GM12873 (cell line): Measurements from ENCODE around the gene DEDD2.

Experiments
- CTCF ChIP-seq: IDR thresholded peaks from 2 replicates; pipeline ENCODE4 v1.5.1; 2012; ENCODE audit warnings: low read depth, mild to moderate bottlenecking, moderate library complexity, low read length, control low read depth; ENCODE audit not compliant: insufficient read depth; ENCODE audit errors: missing control alignments

Gene DEDD2

GRCh38 chr19:42216653-42217519 is 591 bp downstream of the DEDD2 start:
- no peak for TF ChIP-seq CTCF

GRCh38 chr19:42214810-42215485 is 2.5 kb downstream of the DEDD2 start:
- TF ChIP-seq CTCF = no peak

GRCh38 chr19:42212886-42213285 is 4.6 kb downstream of the DEDD2 start:
- no peak for TF ChIP-seq CTCF

- TF ChIP-seq CTCF = no peak
These were observed 8.9 kb downstream of the DEDD2 start for GRCh38 chr19:42208612-42209011.

GRCh38 chr19:42207767-42208271 is 9.7 kb downstream of the DEDD2 start:
- no peak for TF ChIP-seq CTCF

GRCh38 chr19:42206871-42207755 is 10.4 kb downstream of the DEDD2 start:
- TF ChIP-seq CTCF = no peak
